AG09309 (cell line): ENCODE results near the gene NDUFA13.

Experiments used
- DNase-seq: peaks from one replicate; pipeline ENCODE4 v3.0.0-alpha.2; 2010; ENCODE audit warnings: low read depth
- H3K4me3 ChIP-seq: 2 replicates; pipeline ENCODE4 v1.5.1; 2011; ENCODE audit warnings: mild to moderate bottlenecking, low read depth, low read length, moderate library complexity; ENCODE audit not compliant: control insufficient read depth
- CTCF ChIP-seq: IDR thresholded peaks from 2 replicates; pipeline ENCODE4 v1.5.1; 2011; ENCODE audit warnings: mild to moderate bottlenecking, low read depth, low read length, inconsistent platforms; ENCODE audit not compliant: insufficient read depth, control insufficient read depth; ENCODE audit errors: missing control alignments

Gene NDUFA13

GRCh38 chr19:19543640-19544039 is 27.6 kb downstream of the NDUFA13 start:
- no peak overlapping the region for H3K4me3 ChIP-seq
- no peak for TF ChIP-seq CTCF

GRCh38 chr19:19544257-19544953 is 28.4 kb downstream of the NDUFA13 start:
- H3K4me3 ChIP-seq: no peak overlapping the region
- TF ChIP-seq CTCF: no peak
- DNase-seq: no peak

More at GRCh38 chr19:19543640-19544039, 27.6 kb downstream of the NDUFA13 start:
- no peak for DNase-seq

GRCh38 chr19:19544954-19545591 is 29.0 kb downstream of the NDUFA13 start:
- no peak for DNase-seq
- no peak overlapping the region for H3K4me3 ChIP-seq
- no peak for TF ChIP-seq CTCF

GRCh38 chr19:19545707-19546106 is 29.7 kb downstream of the NDUFA13 start:
- DNase-seq: no peak
- TF ChIP-seq CTCF: no peak
- H3K4me3 ChIP-seq: no peak overlapping the region

GRCh38 chr19:19546751-19547162 is 30.7 kb downstream of the NDUFA13 start:
- H3K4me3 ChIP-seq: no peak overlapping the region
- TF ChIP-seq CTCF: no peak
- no peak for DNase-seq

GRCh38 chr19:19547674-19548336 is 31.8 kb downstream of the NDUFA13 start:
- DNase-seq: no peak
- no peak overlapping the region for H3K4me3 ChIP-seq
- no peak for TF ChIP-seq CTCF
